ENCODE results near the gene LCN12.

LCN12 gene

GRCh38 chr9:136926749-136927148, 25.3 kb upstream of the LCN12 start:
- DNase-seq (ENCODE audit: low read depth in 1 of 2, low spot score in 1 of 2), result no peak

GRCh38 chr9:136927343-136928271, 24.5 kb upstream of the LCN12 start:
- DNase-seq (ENCODE audit: low read depth in 1 of 2, low spot score in 1 of 2), result no peak

- DNase-seq (ENCODE audit: low read depth in 1 of 2, low spot score in 1 of 2), result no peak
Measured at GRCh38 chr9:136928591-136928990, 23.5 kb upstream of the LCN12 start.

- no peak for DNase-seq (ENCODE audit: low read depth in 1 of 2, low spot score in 1 of 2)
Measured at GRCh38 chr9:136930014-136930413, 22.1 kb upstream of the LCN12 start.

- DNase-seq (ENCODE audit: low read depth in 1 of 2, low spot score in 1 of 2), result no peak
Measured at GRCh38 chr9:136931611-136932130, 20.4 kb upstream of the LCN12 start.

- no peak for DNase-seq (ENCODE audit: low read depth in 1 of 2, low spot score in 1 of 2)
Measured at GRCh38 chr9:136934277-136934676, 17.8 kb upstream of the LCN12 start.

- DNase-seq (ENCODE audit: low read depth in 1 of 2, low spot score in 1 of 2), result no peak
Measured at GRCh38 chr9:136935651-136936050, 16.4 kb upstream of the LCN12 start.

- DNase-seq (ENCODE audit: low read depth in 1 of 2, low spot score in 1 of 2), result no peak
Measured at GRCh38 chr9:136936645-136937170, 15.4 kb upstream of the LCN12 start.

- no peak for DNase-seq (ENCODE audit: low read depth in 1 of 2, low spot score in 1 of 2)
Measured at GRCh38 chr9:136937186-136938001, 14.7 kb upstream of the LCN12 start.

GRCh38 chr9:136939431-136939995, 12.6 kb upstream of the LCN12 start:
- DNase-seq (ENCODE audit: low read depth in 1 of 2, low spot score in 1 of 2), result no peak

GRCh38 chr9:136939996-136940525, 12.0 kb upstream of the LCN12 start:
- DNase-seq (ENCODE audit: low read depth in 1 of 2, low spot score in 1 of 2), result no peak

- DNase-seq (ENCODE audit: low read depth in 1 of 2, low spot score in 1 of 2), result no peak
Measured at GRCh38 chr9:136940526-136941230, 11.4 kb upstream of the LCN12 start.

GRCh38 chr9:136941231-136942111, 10.6 kb upstream of the LCN12 start:
- no peak for DNase-seq (ENCODE audit: low read depth in 1 of 2, low spot score in 1 of 2)

GRCh38 chr9:136942112-136942880, 9.8 kb upstream of the LCN12 start:
- no peak for DNase-seq (ENCODE audit: low read depth in 1 of 2, low spot score in 1 of 2)

- DNase-seq (ENCODE audit: low read depth in 1 of 2, low spot score in 1 of 2), result no peak
Measured at GRCh38 chr9:136942881-136943230, 9.2 kb upstream of the LCN12 start.

- DNase-seq (ENCODE audit: low read depth in 1 of 2, low spot score in 1 of 2), result no peak
Measured at GRCh38 chr9:136943291-136944211, 8.5 kb upstream of the LCN12 start.

- peak in 1 of 2 donors; percentile 16 for DNase-seq (ENCODE audit: low read depth in 1 of 2, low spot score in 1 of 2)
Measured at GRCh38 chr9:136944212-136944518, 7.9 kb upstream of the LCN12 start.
